GM18909 (cell line): ENCODE results near the gene FOXA3.
A peak's percentile ranks its signal among the peaks of the same experiment; 100 is the strongest.
"Not testable (repeated sequence)": the region's sequence is repeated elsewhere in the genome, so short reads cannot be mapped to it uniquely, and the experiment has no call there.

Source experiments
- ATAC-seq: cut with Tn5 transposase; IDR thresholded peaks from one replicate; pipeline ENCODE4 v1.9.1; 2021; ENCODE audit warnings: mild to moderate bottlenecking; ENCODE audit not compliant: unreplicated experiment, poor library complexity

Gene FOXA3

GRCh38 chr19:45827459-45828093 lies 36.5 kb upstream of the FOXA3 start:
- no peak for ATAC-seq

GRCh38 chr19:45828523-45828922 lies 35.6 kb upstream of the FOXA3 start:
- no peak for ATAC-seq

GRCh38 chr19:45828945-45829344 lies 35.2 kb upstream of the FOXA3 start:
- no peak for ATAC-seq

GRCh38 chr19:45834970-45835369 lies 29.2 kb upstream of the FOXA3 start:
- no peak for ATAC-seq

- no peak for ATAC-seq
Measured at GRCh38 chr19:45842198-45842597, 21.9 kb upstream of the FOXA3 start.

- ATAC-seq: no peak
Measured at GRCh38 chr19:45847663-45848062, 16.5 kb upstream of the FOXA3 start.

- ATAC-seq: no peak
Measured at GRCh38 chr19:45848922-45849321, 15.2 kb upstream of the FOXA3 start.

- ATAC-seq: no peak
Measured at GRCh38 chr19:45852145-45852750, 11.9 kb upstream of the FOXA3 start.

- ATAC-seq: no peak
Measured at GRCh38 chr19:45852983-45853382, 11.1 kb upstream of the FOXA3 start.

GRCh38 chr19:45854167-45854778 lies 9.9 kb upstream of the FOXA3 start:
- ATAC-seq: no peak

- ATAC-seq: no peak
Measured at GRCh38 chr19:45860359-45861259, 3.5 kb upstream of the FOXA3 start.

GRCh38 chr19:45862271-45862563 lies 1.9 kb upstream of the FOXA3 start:
- no peak for ATAC-seq

- peak; percentile 92 for ATAC-seq
Measured at GRCh38 chr19:45862564-45863334, 1.4 kb upstream of the FOXA3 start, which contains the start of gene SYMPK. SYMPK (minus strand) TSS chr19:45863147; CDS start chr19:45854495, 8,652 bp downstream.

- no peak for ATAC-seq
Measured at GRCh38 chr19:45863335-45863839, 739 bp upstream of the FOXA3 start.

GRCh38 chr19:45864629-45865082 lies 530 bp downstream of the FOXA3 start:
- no peak for ATAC-seq

GRCh38 chr19:45865269-45865948 lies 1.3 kb downstream of the FOXA3 start:
- ATAC-seq: no peak

GRCh38 chr19:45866400-45867176 lies 2.5 kb downstream of the FOXA3 start:
- ATAC-seq: no peak

- ATAC-seq: not testable (repeated sequence)
Measured at GRCh38 chr19:45867241-45867640, 3.1 kb downstream of the FOXA3 start.

GRCh38 chr19:45870798-45871197 lies 6.7 kb downstream of the FOXA3 start:
- no peak for ATAC-seq
